Ovary (tissue), 3 donors: ENCODE measurements around the gene STX8.

Experiments
- EP300 ChIP-seq: sonication (generic); formaldehyde crosslinking; IDR thresholded peaks from one replicate; pipeline ENCODE4 v1.6.1; 2017; ENCODE audit warnings: antibody characterized with exemption
- TF ChIP-seq, protein P1 (sequence below), 3 donors: fragments of 450-650 bp in 2 of 3; fragments of 200-600 bp in 1 of 3; IDR thresholded peaks; one replicate each; pipeline versions ENCODE4 v1.5.1 to v1.8.0; 2016 to 2022; ENCODE audit warnings: antibody characterized with exemption in 3 of 3, mild to moderate bottlenecking in 1 of 3
- donor health status: DM: no; HTN: no; CAD: no.

DNA sequence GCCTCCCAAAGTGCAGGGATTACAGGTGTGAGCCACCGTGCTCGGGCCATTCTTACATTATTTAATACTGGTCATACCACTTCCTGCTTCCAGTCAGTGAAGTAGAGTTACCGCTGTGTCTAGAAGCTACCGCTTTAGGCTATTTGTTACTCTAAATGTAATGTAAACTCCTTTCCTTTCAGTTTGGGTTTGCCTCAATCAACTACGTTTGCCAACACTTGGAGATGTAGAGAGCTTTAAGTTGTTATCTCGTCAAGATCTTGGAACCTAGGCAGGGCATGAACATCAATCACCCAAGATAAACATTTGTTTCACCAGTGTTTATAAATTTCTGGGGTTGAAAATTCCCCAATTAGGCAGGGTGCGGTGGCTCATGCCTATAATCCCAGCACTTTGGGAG, 275.9 kb downstream of the STX8 start:
- TF ChIP-seq EP300 = no peak
- TF ChIP-seq, protein P1, sequence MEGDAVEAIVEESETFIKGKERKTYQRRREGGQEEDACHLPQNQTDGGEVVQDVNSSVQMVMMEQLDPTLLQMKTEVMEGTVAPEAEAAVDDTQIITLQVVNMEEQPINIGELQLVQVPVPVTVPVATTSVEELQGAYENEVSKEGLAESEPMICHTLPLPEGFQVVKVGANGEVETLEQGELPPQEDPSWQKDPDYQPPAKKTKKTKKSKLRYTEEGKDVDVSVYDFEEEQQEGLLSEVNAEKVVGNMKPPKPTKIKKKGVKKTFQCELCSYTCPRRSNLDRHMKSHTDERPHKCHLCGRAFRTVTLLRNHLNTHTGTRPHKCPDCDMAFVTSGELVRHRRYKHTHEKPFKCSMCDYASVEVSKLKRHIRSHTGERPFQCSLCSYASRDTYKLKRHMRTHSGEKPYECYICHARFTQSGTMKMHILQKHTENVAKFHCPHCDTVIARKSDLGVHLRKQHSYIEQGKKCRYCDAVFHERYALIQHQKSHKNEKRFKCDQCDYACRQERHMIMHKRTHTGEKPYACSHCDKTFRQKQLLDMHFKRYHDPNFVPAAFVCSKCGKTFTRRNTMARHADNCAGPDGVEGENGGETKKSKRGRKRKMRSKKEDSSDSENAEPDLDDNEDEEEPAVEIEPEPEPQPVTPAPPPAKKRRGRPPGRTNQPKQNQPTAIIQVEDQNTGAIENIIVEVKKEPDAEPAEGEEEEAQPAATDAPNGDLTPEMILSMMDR (IDR thresholded peaks at IDR 0.05) = no peak
